Stimulated activated CD4-positive, alpha-beta T cell treated with anti-CD3 and anti-CD28 coated beads, TNF-alpha, amount 100 ng/mL, for 24 hours (primary cell): Measurements from ENCODE around the gene SPIRE2.
A peak's percentile ranks its signal among the peaks of the same experiment; 100 is the strongest.
"Not testable (repeated sequence)": the region's sequence is repeated elsewhere in the genome, so short reads cannot be mapped to it uniquely, and the experiment has no call there.

Experiments
- DNase-seq, 3 experiments: peaks; one replicate each; pipeline ENCODE4 v3.0.0-alpha.2; 2020; ENCODE audit warnings: low read depth in 3 of 3

Gene SPIRE2

GRCh38 chr16:89834813-89835363 lies 6.6 kb downstream of the SPIRE2 start:
- DNase-seq: not testable (repeated sequence)

- DNase-seq: not testable (repeated sequence)
Observed at GRCh38 chr16:89836484-89836883, 8.2 kb downstream of the SPIRE2 start.

GRCh38 chr16:89837014-89837546 lies 8.8 kb downstream of the SPIRE2 start:
- DNase-seq: no peak

GRCh38 chr16:89841275-89841674 lies 13.0 kb downstream of the SPIRE2 start:
- DNase-seq: no peak

GRCh38 chr16:89842471-89843408 lies 14.5 kb downstream of the SPIRE2 start:
- no peak for DNase-seq

- no peak for DNase-seq
Observed at GRCh38 chr16:89843409-89844350, 15.4 kb downstream of the SPIRE2 start.

- DNase-seq: no peak
Observed at GRCh38 chr16:89844739-89845339, 16.6 kb downstream of the SPIRE2 start.

GRCh38 chr16:89845417-89845816 lies 17.1 kb downstream of the SPIRE2 start:
- DNase-seq: no peak

- DNase-seq: no peak
Observed at GRCh38 chr16:89847051-89847939, 19.0 kb downstream of the SPIRE2 start.

GRCh38 chr16:89847940-89848297 lies 19.6 kb downstream of the SPIRE2 start:
- no peak for DNase-seq

- no peak for DNase-seq
Observed at GRCh38 chr16:89848974-89849373, 20.7 kb downstream of the SPIRE2 start.

- DNase-seq: no peak
Observed at GRCh38 chr16:89853306-89853993, 25.2 kb downstream of the SPIRE2 start.

- DNase-seq: no peak
Observed at GRCh38 chr16:89855301-89855945, 27.1 kb downstream of the SPIRE2 start.

- DNase-seq: no peak
Observed at GRCh38 chr16:89855986-89856385, 27.7 kb downstream of the SPIRE2 start.

- DNase-seq: no peak
Observed at GRCh38 chr16:89858973-89859614, 30.8 kb downstream of the SPIRE2 start.

- DNase-seq: no peak
Observed at GRCh38 chr16:89859615-89860007, 31.3 kb downstream of the SPIRE2 start.

GRCh38 chr16:89860747-89861304 lies 32.6 kb downstream of the SPIRE2 start:
- peak; percentile 57 to 76 (median 61) for DNase-seq

GRCh38 chr16:89861648-89862047 lies 33.4 kb downstream of the SPIRE2 start:
- no peak for DNase-seq
